AG09309 (cell line): ENCODE measurements around the gene MROH8.
"Not testable (repeated sequence)": the region's sequence is repeated elsewhere in the genome, so short reads cannot be mapped to it uniquely, and the experiment has no call there.

Source experiments
- DNase-seq: peaks from one replicate; pipeline ENCODE4 v3.0.0-alpha.2; 2010; ENCODE audit warnings: low read depth
- H3K4me3 ChIP-seq: 2 replicates; pipeline ENCODE4 v1.5.1; 2011; ENCODE audit warnings: mild to moderate bottlenecking, low read depth, low read length, moderate library complexity; ENCODE audit not compliant: control insufficient read depth
- CTCF ChIP-seq: IDR thresholded peaks from 2 replicates; pipeline ENCODE4 v1.5.1; 2011; ENCODE audit warnings: mild to moderate bottlenecking, low read depth, low read length, inconsistent platforms; ENCODE audit not compliant: insufficient read depth, control insufficient read depth; ENCODE audit errors: missing control alignments

The MROH8 gene

DNA sequence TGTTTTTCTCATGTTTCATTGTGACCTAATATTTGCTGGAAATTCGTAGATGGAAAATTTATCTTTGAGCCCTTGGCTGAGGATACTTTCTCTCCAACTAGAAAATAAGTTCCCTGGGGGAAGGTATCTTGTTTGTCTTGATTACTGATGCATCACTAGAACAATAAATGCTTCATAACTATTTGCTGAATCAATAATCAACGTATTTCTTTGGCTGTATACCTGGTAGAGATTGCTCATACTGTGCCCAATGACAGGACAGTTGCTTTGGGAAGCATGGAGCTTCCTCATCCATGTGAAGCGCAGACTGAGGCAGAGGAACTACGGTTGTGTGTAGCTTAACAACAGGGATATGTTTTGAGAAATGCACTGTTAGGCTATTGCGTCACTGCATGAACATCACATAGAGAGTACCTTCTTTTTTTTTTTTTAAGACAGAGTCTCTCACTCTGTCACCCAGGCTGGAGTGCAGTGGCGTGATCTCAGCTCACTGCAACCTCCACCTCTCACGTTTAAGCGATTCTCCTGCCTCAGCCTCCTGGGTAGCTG, 34.4 kb downstream of the MROH8 start:
- no peak overlapping the region for H3K4me3 ChIP-seq
- DNase-seq, result no peak
- TF ChIP-seq CTCF, result no peak

DNA sequence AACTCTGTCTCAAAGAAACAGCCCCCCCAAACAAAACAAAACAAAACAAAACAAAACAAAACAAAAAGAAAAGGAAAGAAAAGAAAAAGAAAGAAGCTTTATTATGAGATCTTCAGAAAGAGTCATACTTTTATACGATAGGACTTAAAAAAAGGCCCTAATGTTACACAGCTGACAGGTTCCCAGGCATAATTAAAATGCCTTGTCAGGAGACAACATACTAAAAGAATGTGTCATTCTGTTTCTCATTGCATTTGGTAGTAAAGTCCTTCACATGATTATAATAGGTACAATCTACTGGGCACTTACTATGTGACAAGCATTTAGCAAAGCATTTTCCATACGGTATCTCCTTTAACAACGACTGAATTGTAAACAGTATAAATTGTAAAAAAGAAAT, 36.6 kb downstream of the MROH8 start:
- peak; percentile 1 for DNase-seq
- H3K4me3 ChIP-seq, result no peak overlapping the region

DNA sequence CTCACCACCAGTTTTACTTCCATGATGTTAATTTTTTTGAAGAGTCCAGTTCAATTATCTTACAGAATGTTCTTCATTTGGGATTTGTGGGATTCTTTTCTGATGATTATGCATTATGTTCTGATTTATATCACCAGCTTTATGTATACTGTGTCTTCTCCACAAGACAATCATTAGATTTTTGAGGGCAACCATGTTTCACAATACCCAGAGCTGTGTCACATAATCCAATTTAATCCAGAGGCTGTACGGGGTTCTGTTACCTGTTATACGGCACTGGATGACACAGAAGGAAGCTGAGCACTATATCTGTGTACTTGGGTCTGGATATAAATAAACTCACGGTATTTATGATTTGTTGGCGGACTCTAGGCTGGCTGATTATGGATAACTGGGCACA, 41.8 kb downstream of the MROH8 start:
- H3K4me3 ChIP-seq, result no peak overlapping the region
- DNase-seq, result no peak
- TF ChIP-seq CTCF, result no peak

More for the DNA sequence above, 36.6 kb downstream of the MROH8 start:
- TF ChIP-seq CTCF, result no peak

GRCh38 chr20:37133952-37134351, 45.4 kb downstream of the MROH8 start:
- TF ChIP-seq CTCF, result no peak
- H3K4me3 ChIP-seq, result no peak overlapping the region
- no peak for DNase-seq

GRCh38 chr20:37131486-37131885, 47.9 kb downstream of the MROH8 start:
- H3K4me3 ChIP-seq, result no peak overlapping the region
- TF ChIP-seq CTCF, result no peak
- no peak for DNase-seq

GRCh38 chr20:37128803-37129202, 50.5 kb downstream of the MROH8 start:
- H3K4me3 ChIP-seq, result no peak overlapping the region
- no peak for TF ChIP-seq CTCF
- DNase-seq, result no peak

GRCh38 chr20:37126290-37126689, 53.1 kb downstream of the MROH8 start:
- H3K4me3 ChIP-seq, DNase-seq: not testable (repeated sequence)
